SH-SY5Y (cell line): ENCODE measurements around the gene KLHL29.

ENCODE experiments used
- GATA2 ChIP-seq: IDR thresholded peaks from 2 replicates; pipeline ENCODE4 v1.6.1; 2011; ENCODE audit warnings: mild to moderate bottlenecking, low read depth, low read length
- GATA3 ChIP-seq: IDR thresholded peaks from 2 replicates; pipeline ENCODE4 v1.6.1; 2011; ENCODE audit warnings: low read depth, mild to moderate bottlenecking, low read length, moderate library complexity

- TF ChIP-seq GATA3 (no peak), GATA2 (no peak)
Measured at GRCh38 chr2:23489471-23490322, 104.7 kb downstream of the KLHL29 start.
